HCT116 (cell line): Measurements from ENCODE around the gene ABCB1. TPM values are rescaled to one million over a fixed set of nuclear protein-coding genes. Genes with fewer than 3 reads are reported as not detected.

ENCODE experiments used
- ATAC-seq: fragments of 200-7000 bp; cut with Tn5 transposase; 2 replicates; pipeline ENCODE4 v1.9.1; 2020; ENCODE audit warnings: mild to moderate bottlenecking, moderate library complexity
- BruUV-seq: library from RNA; stranded (reverse); fragments of 400-500 nt; replicated peaks from 2 replicates; lab custom pipeline; 2021; lab: Mats Ljungman, UMichigan
- CTCF ChIA-PET: fragments of 300-600 bp; sonication (Branson Sonifier 250); formaldehyde crosslinking; loops from one replicate; lab custom pipeline; 2021; ENCODE audit warnings: antibody characterized with exemption; lab: Charles Lee
- POLR2A ChIA-PET: fragments of 300-600, 350-600 bp; sonication (Branson Sonifier 250); formaldehyde crosslinking; loops from one replicate; lab custom pipeline; 2021; ENCODE audit warnings: antibody characterized with exemption; lab: Charles Lee
- RAD21 ChIA-PET, 2 experiments: fragments of 300-600 bp; sonication (Branson Sonifier 250); formaldehyde crosslinking; loops; one replicate each; lab custom pipeline; 2023; ENCODE audit warnings: low total read pairs in 2 of 2; ENCODE audit not compliant: uncharacterized antibody in 2 of 2, unreplicated experiment in 2 of 2, low non-redundant PET in 1 of 2; lab: Charles Lee
- DNase-seq: peaks from one replicate; pipeline ENCODE4 v3.0.0-alpha.2; 2010; ENCODE audit warnings: low read depth, low spot score
- H2AFZ ChIP-seq: fragments of 200-600 bp; shearing (Covaris generic), sonication (generic); 2 replicates; pipeline ENCODE4 v1.6.1; 2017; ENCODE audit warnings: low read depth, mixed run types, mixed read lengths, antibody characterized with exemption, low read length; ENCODE audit not compliant: poor library complexity, severe bottlenecking
- H3K27ac ChIP-seq: 2 replicates; pipeline ENCODE4 v1.5.1; 2012; ENCODE audit warnings: low read depth, low read length
- H3K27me3 ChIP-seq: fragments of 200-600 bp; sonication (generic); 2 replicates; pipeline ENCODE4 v1.6.1; 2016; ENCODE audit warnings: mixed run types, low read length, mixed read lengths; ENCODE audit not compliant: insufficient read depth
- H3K36me3 ChIP-seq, 2 experiments: fragments of 200-500 bp in 1 of 2; fragments of 200-600 bp in 1 of 2; sonication (Bioruptor generic) in 1 of 2; sonication (generic) in 1 of 2; 2 replicates each; pipeline versions ENCODE4 v1.5.1 to v1.6.1; 2014 to 2016; ENCODE audit warnings: low read length in 2 of 2, inconsistent platforms in 1 of 2, mixed read lengths in 1 of 2, mixed run types in 1 of 2; ENCODE audit not compliant: insufficient read depth in 2 of 2, control insufficient read depth in 1 of 2
- H3K4me1 ChIP-seq, 2 experiments: fragments of 200-600 bp in 1 of 2; sonication (generic) in 1 of 2; 2 replicates each; pipeline versions ENCODE4 v1.5.1 to v1.6.1; 2012 to 2017; ENCODE audit warnings: low read length in 2 of 2, inconsistent platforms in 1 of 2, mild to moderate bottlenecking in 1 of 2, mixed read lengths in 1 of 2, mixed run types in 1 of 2, moderate library complexity in 1 of 2; ENCODE audit not compliant: insufficient read depth in 2 of 2, control insufficient read depth in 1 of 2
- H3K4me2 ChIP-seq: fragments of 200-600 bp; sonication (generic); 2 replicates; pipeline ENCODE4 v1.6.1; 2017; ENCODE audit warnings: mixed run types, low read length, mixed read lengths
- H3K4me3 ChIP-seq, 2 experiments: fragments of 200-600 bp in 1 of 2; sonication (generic) in 1 of 2; replicated peaks in 1 of 2; 2 replicates each; pipeline ENCODE4 v1.5.1; 2011 to 2016; ENCODE audit warnings: low read length in 2 of 2, control low read depth in 1 of 2, low read depth in 1 of 2, mild to moderate bottlenecking in 1 of 2, mixed read lengths in 1 of 2, mixed run types in 1 of 2
- H3K79me2 ChIP-seq: fragments of 200-600 bp; sonication (generic); 2 replicates; pipeline ENCODE4 v1.6.1; 2017; ENCODE audit warnings: mild to moderate bottlenecking, mixed run types, low read length, moderate library complexity, mixed read lengths; ENCODE audit not compliant: insufficient read depth
- H3K9ac ChIP-seq: fragments of 200-600 bp; sonication (generic); 2 replicates; pipeline ENCODE4 v1.6.1; 2016; ENCODE audit warnings: low read length, mixed read lengths
- H3K9me2 ChIP-seq: fragments of 200-600 bp; sonication (generic), shearing (Covaris generic); 2 replicates; pipeline ENCODE4 v1.6.1; 2017; ENCODE audit warnings: mixed run types, mild to moderate bottlenecking, moderate library complexity; ENCODE audit not compliant: insufficient read depth
- H3K9me3 ChIP-seq, 2 experiments: fragments of 200-500 bp in 1 of 2; fragments of 200-600 bp in 1 of 2; sonication (Bioruptor generic) in 1 of 2; sonication (generic) in 1 of 2; 2 replicates each; pipeline ENCODE4 v1.6.1; 2014 to 2017; ENCODE audit warnings: low read length in 2 of 2, mixed read lengths in 2 of 2, inconsistent platforms in 1 of 2, low read depth in 1 of 2, mild to moderate bottlenecking in 1 of 2, mixed run types in 1 of 2, moderate library complexity in 1 of 2; ENCODE audit not compliant: control insufficient read depth in 1 of 2, insufficient read depth in 1 of 2
- H4K20me1 ChIP-seq: fragments of 200-600 bp; sonication (generic), shearing (Covaris generic); 2 replicates; pipeline ENCODE4 v1.6.1; 2017; ENCODE audit warnings: mixed run types, mild to moderate bottlenecking, moderate library complexity; ENCODE audit not compliant: insufficient read depth
- ATF3 ChIP-seq: IDR thresholded peaks from 2 replicates; pipeline ENCODE4 v1.6.1; 2012
- CBX3 ChIP-seq: IDR thresholded peaks from 2 replicates; pipeline ENCODE4 v1.6.1; 2012; ENCODE audit warnings: low read depth
- CEBPB ChIP-seq: IDR thresholded peaks from 2 replicates; pipeline ENCODE4 v1.6.1; 2012; ENCODE audit warnings: low read depth
- CTCF ChIP-seq, 3 experiments: fragments of 200-600 bp in 1 of 3; sonication (generic) in 1 of 3; IDR thresholded peaks in 2 of 3; conservative IDR thresholded peaks in 1 of 3; 2 replicates each; pipeline ENCODE4 v1.5.1; 2012 to 2017; ENCODE audit warnings: low read depth in 2 of 3, low read length in 2 of 3, antibody characterized with exemption in 1 of 3, borderline replicate concordance in 1 of 3, control low read depth in 1 of 3, mild to moderate bottlenecking in 1 of 3, mixed read lengths in 1 of 3, mixed run types in 1 of 3, moderate library complexity in 1 of 3; ENCODE audit not compliant: insufficient read depth in 1 of 3
- EGR1 ChIP-seq: IDR thresholded peaks from 2 replicates; pipeline ENCODE4 v1.6.1; 2012; ENCODE audit warnings: low read depth
- ELF1 ChIP-seq: IDR thresholded peaks from 2 replicates; pipeline ENCODE4 v1.6.1; 2012; ENCODE audit warnings: low read depth, borderline replicate concordance
- EZH2 ChIP-seq: fragments of 200-600 bp; sonication (generic); IDR thresholded peaks from 2 replicates; pipeline ENCODE4 v1.6.1; 2017; ENCODE audit warnings: antibody characterized with exemption, mixed run types
- EZH2phosphoT487 ChIP-seq: fragments of 200-600 bp; IDR thresholded peaks from 2 replicates; pipeline ENCODE4 v1.6.1; 2018; ENCODE audit warnings: antibody characterized with exemption, borderline replicate concordance
- JUND ChIP-seq: IDR thresholded peaks from 2 replicates; pipeline ENCODE4 v1.6.1; 2012
- MAX ChIP-seq: IDR thresholded peaks from 2 replicates; pipeline ENCODE4 v1.6.1; 2012
- POLR2AphosphoS5 ChIP-seq: IDR thresholded peaks from 2 replicates; pipeline ENCODE4 v1.6.1; 2011; ENCODE audit warnings: mild to moderate bottlenecking, low read depth, low read length, moderate library complexity
- SIN3A ChIP-seq: IDR thresholded peaks from 2 replicates; pipeline ENCODE4 v1.6.1; 2012; ENCODE audit warnings: low read depth
- SP1 ChIP-seq: IDR thresholded peaks from 2 replicates; pipeline ENCODE4 v1.6.1; 2012; ENCODE audit warnings: low read depth
- SRF ChIP-seq: IDR thresholded peaks from 2 replicates; pipeline ENCODE4 v1.6.1; 2012; ENCODE audit warnings: low read depth
- TCF7L2 ChIP-seq: IDR thresholded peaks from 2 replicates; pipeline ENCODE4 v1.7.0; 2011; ENCODE audit warnings: borderline replicate concordance, inconsistent platforms; ENCODE audit not compliant: insufficient read depth, insufficient read length; ENCODE audit errors: extremely low read depth
- YY1 ChIP-seq: IDR thresholded peaks from 2 replicates; pipeline ENCODE4 v1.6.1; 2011; ENCODE audit warnings: low read length, low read depth, moderate library complexity, mild to moderate bottlenecking; ENCODE audit not compliant: insufficient replicate concordance; ENCODE audit errors: extremely low read depth
- ZBTB33 ChIP-seq: IDR thresholded peaks from 2 replicates; pipeline ENCODE4 v1.6.1; 2011; ENCODE audit warnings: mild to moderate bottlenecking, low read length, moderate library complexity; ENCODE audit not compliant: insufficient replicate concordance; ENCODE audit errors: extremely low read depth
- ZFX ChIP-seq: fragments of 450-650 bp; IDR thresholded peaks from 2 replicates; pipeline ENCODE4 v1.6.1; 2017
- ZNF274 ChIP-seq: fragments of 200-500 bp; sonication (Bioruptor generic); IDR thresholded peaks from 2 replicates; pipeline ENCODE4 v1.6.1; 2014; ENCODE audit warnings: mild to moderate bottlenecking, low read depth, low read length, inconsistent platforms
- intact Hi-C: fragments of 100-400 bp; cut with micrococcal nuclease; formaldehyde crosslinking; loops from 2 replicates; pipeline ENCODE4 v1.10.0; 2022
- total RNA-seq: library from RNA; stranded (reverse); gene quantifications from one replicate; pipeline ENCODE4 v1.2.1, GENCODE V29; 2021; ENCODE audit not compliant: unreplicated experiment

Gene ABCB1
- total RNA-seq, 1 experiment from 2014 or later = 1.8 TPM

- TF ChIP-seq TCF7L2 = no peak
- no peak for TF ChIP-seq EZH2phosphoT487
- TF ChIP-seq SP1 = no peak
- TF ChIP-seq POLR2AphosphoS5 = no peak
- TF ChIP-seq JUND = no peak
- TF ChIP-seq CEBPB = no peak
- no peak for TF ChIP-seq MAX
- TF ChIP-seq ZNF274 = no peak
- no peak for TF ChIP-seq EGR1
- TF ChIP-seq ZBTB33 = no peak
Measured at GRCh38 chr7:87615197-87615596, 14.5 kb upstream of the ABCB1 start (continued).

GRCh38 chr7:87609916-87610315, 9.2 kb upstream of the ABCB1 start:
- Histone ChIP-seq H3K9me2 (no peaks in the 10 kb centered on the region), H3K79me2 (no peaks in the 10 kb centered on the region), H2AFZ (no peak overlapping the region), H3K4me1 (peaks cover 0 to 5% of the 10 kb centered on the region in 2 experiments; a peak in 1 of 4 replicates), H3K9ac (no peak overlapping the region), H3K4me2 (no peak overlapping the region), H3K36me3 (no peaks in the 10 kb centered on the region), H3K4me3 (no peak overlapping the region), H3K27me3 (no peaks in the 10 kb centered on the region), H3K9me3 (no peaks in the 10 kb centered on the region), H3K27ac (no peak overlapping the region), H4K20me1 (no peaks in the 10 kb centered on the region)
- POLR2A ChIA-PET = interaction anchor here (0.8 kb wide), 1 partner anchor 34 kb away, joined by 3 read pairs; no protein-coding TSS in a partner anchor
- intact Hi-C loops = no loop called here
- DNase-seq (no peak), ATAC-seq (no peak)
- RAD21 ChIA-PET = no interaction called here
- CTCF ChIA-PET = no interaction called here
- no TSS peak for BruUV-seq
- TF ChIP-seq CTCF (IDR thresholded peaks at IDR 0.05 in 2 of 3, conservative IDR thresholded peaks at IDR 0.05 in 1 of 3; ENCODE audit: borderline replicate concordance in 1 of 3, insufficient read depth in 1 of 3, low read depth in 2 of 3, low read length in 2 of 3) (no peak), ELF1 (no peak), SRF (no peak), ZFX (no peak), ZBTB33 (no peak), CBX3 (no peak), ATF3 (no peak), EZH2 (no peak), YY1 (no peak), SIN3A (no peak), JUND (no peak), ZNF274 (no peak), TCF7L2 (no peak), CEBPB (no peak), EGR1 (no peak)
